Activated naive CD4-positive, alpha-beta T cell (primary cell): ENCODE measurements around the gene LPAR3.
"Not testable (repeated sequence)": the region's sequence is repeated elsewhere in the genome, so short reads cannot be mapped to it uniquely, and the experiment has no call there.

Source experiments
- DNase-seq, 4 experiments: peaks; one replicate each; lab custom pipeline; 2025; lab: John Stamatoyannopoulos, UW

Gene LPAR3

DNA sequence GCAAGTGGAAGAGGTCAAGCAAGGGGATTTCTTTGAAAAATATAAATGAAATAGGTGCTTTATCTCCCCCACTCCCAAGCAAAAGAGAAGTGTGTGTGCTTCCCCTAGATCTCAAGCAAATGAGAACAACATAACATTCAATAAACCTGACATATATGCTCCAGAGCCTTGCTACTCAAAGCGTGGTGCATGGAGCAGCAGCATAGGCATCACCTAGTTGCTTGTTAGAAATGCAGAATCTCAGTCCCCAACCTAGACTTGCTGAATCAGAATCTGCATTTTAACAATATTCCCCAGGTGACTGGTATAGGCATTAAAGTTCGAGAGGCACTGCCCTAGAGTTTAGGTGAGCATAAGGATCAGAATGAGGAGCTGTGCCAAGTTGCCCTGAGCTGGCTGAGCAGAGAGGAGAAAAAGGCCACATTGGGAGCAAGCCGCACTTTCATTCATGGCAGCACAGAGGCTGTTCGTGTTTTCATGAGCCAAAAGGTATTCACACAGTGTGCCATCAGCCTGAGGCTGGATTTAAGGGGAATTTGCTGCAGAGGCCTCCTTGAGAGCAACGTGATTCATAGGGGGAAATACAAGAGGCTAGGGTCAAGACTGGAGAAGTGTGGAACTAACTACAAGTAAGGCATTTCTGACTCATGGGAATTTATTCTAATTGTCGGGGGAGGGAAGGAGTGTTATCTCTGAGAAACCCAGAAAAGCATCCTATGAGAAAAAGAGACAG lies 14.3 kb upstream of the LPAR3 start:
- no peak for DNase-seq

DNA sequence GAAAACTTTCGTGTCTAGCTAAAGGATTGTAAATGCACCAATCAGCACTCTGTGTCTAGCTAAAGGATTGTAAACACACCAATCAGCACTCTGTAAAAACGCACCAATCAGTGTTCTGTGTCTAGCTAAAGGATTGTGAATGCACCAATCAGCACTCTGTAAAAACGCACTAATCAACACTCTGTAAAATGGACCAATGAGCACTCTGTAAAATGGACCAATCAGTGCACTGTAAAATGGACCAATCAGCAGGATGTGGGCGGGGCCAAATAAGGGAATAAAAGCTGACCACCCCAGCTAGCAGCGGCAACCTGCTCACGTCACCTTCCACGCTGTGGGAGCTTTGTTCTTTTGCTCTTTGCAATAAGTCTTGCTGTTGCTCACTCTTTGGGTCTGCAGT lies 9.7 kb upstream of the LPAR3 start:
- DNase-seq = not testable (repeated sequence)

DNA sequence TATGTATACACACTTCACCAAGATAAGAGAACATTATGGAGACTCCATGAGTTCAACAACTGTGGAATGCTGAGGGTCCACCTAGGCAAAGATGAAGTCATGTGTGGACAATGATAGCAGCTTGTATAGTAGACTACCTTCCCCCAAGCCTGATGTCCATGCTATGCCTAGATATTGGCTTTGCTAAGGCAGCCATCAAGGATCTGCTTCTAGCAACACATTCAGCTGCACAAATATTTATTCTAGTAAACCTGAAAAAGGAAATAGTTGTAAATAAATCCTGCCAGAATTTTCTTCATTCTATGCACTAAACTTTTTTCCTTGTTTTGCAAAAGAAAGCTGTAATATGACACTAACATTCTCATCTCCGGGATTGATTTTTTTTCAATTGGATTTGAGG lies 7.0 kb upstream of the LPAR3 start:
- no peak for DNase-seq

GRCh38 chr1:84896279-84896678 lies 3.3 kb upstream of the LPAR3 start:
- no peak for DNase-seq

DNA sequence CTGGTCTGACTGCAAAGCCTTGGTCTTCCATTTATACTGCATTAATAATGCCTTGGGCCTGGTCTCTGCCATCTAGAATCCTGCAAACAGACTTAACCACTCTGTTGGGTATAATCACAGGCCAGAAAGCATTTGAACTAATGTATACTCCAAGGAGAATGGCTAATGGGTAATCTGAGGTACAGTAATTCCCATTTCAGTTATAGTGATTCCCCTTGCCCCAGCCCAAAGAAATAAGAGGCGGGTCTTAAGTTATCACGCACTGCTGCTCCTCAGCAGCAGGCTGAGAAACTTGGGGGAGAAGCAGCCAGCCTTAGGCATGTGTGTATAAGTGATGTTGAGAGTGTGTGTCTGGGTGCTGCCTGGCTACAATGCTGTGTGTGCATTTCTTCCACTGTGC lies 2.4 kb downstream of the LPAR3 start:
- DNase-seq = no peak

DNA sequence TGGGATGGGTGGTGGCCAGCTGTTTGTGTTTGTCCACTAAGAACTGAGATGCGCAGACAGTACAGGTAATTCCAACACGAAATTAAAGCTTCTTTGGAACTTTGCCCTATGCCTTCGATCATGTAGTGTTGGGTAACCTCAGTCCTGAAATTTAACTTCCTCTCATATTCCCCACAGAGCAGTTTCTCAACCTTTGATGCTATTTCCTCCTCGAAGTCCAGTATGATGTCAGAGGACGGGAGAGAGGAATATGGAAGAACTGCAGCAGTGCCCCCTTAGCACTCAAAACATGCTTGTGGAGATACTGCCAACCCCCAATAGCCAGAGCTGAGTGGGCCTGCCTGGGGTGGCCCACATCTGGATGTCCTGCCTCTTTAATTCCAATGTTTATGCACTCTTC lies 3.6 kb downstream of the LPAR3 start:
- no peak for DNase-seq

DNA sequence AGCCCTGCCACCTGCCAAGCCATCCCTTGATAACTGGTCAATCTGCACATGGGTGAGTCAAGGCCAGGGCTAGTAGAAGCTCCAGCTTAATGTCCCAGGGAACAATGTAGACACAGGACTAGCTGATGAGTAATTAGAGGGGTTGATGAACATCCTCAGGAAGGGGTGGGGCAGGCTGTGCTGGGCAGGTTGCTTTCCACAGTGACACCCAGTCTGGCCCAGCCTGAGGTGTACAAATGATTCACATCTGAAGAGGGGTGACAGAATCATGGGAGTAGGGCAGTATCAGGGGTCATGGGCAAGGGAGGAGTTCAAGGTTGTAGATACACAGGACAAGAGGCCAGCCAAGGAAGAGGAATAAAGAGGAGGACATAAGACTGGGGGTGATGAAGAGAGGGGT lies 4.3 kb downstream of the LPAR3 start:
- DNase-seq = peak in 1 of 4 experiments; percentile 2

- no peak for DNase-seq
These were observed 5.6 kb downstream of the LPAR3 start for GRCh38 chr1:84887261-84887934.

DNA sequence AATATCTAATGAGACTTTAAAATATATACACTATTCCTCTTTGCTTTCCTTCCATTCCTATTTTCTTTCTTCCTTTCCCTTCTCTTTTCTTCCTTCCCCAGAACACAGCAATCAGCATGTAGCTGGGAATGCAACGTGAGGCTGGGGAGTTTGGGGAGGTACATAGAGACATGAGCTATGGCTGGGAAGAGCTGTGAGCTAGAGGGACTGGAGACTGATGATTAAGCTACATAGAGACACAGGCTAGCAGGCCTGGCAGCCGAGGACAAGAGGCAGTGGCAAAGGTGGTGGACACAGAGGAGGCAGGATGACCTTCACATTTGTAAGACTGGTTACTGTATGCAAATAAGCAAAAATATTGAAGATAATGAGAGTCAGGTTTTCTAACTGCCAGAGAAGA lies 7.5 kb downstream of the LPAR3 start:
- DNase-seq = no peak

DNA sequence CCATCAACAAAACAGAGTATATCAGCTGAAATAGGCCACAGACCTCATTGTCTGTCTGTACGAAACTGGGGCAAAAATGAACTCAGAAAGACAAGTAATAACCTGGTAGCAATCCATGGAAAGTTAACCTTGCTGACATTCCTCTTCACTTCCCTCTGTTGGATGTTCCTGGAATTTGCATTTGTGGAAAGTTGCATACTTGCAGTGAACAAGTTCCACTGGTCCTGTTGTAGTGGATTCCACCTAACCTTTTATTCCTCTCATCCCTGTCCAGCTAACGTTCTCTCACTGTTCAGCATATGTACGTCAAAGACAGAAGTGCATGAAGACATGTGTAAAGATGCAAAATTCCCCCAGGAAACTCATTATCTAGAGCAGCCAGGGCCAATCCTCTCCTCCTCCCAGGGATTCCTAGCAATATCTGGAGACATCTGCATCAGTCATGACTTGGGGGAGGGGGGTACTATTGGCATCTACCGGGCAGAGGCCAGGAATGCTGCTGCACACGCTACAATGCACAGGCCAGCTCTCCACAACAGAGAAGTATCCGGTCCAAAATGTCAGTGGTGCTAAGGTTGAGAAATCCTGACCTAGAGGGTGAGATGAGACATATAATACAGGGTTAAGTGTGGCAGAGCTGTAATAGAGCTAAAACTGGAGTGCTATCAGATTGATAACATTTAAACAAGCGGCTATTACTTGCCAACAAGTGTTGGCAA lies 8.2 kb downstream of the LPAR3 start:
- DNase-seq = no peak

DNA sequence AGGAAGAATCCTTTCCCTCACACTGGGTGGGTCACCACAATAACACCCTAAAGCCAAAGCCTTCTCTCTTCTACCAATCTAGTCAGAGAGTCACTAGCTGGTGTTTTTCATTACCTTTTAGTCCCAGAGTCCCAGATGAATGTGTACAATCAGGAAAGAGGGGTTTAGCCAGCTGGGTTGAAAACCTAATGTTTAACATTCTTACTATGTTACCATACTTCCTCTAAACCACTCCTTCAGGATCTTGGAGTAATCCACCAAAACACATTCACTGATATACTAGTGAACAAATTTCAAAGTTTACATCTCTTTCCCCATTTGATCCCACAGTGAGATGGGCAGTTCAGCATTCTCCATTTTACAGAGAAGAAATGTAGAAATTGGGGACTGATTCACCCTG lies 9.7 kb downstream of the LPAR3 start:
- no peak for DNase-seq

DNA sequence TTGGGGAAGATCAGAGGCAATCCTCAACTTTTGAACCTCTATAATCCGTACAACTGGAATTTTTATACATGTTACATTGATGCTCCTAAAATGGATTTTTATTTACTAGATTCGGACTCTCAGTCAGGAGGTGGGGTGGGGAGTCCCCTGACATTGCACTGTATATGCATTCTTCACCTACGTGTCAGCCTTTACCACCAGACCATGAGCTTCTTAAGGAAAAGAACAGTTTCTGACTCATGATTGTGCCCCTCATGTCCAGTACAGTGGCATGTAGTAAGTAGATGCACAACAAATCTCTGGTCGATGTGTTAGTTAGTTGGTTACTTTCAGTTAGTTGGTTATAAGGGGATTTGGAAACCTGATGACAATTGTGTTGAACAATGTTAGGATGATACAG lies 15.4 kb downstream of the LPAR3 start:
- no peak for DNase-seq

GRCh38 chr1:84876353-84876752 lies 16.7 kb downstream of the LPAR3 start:
- DNase-seq = no peak

DNA sequence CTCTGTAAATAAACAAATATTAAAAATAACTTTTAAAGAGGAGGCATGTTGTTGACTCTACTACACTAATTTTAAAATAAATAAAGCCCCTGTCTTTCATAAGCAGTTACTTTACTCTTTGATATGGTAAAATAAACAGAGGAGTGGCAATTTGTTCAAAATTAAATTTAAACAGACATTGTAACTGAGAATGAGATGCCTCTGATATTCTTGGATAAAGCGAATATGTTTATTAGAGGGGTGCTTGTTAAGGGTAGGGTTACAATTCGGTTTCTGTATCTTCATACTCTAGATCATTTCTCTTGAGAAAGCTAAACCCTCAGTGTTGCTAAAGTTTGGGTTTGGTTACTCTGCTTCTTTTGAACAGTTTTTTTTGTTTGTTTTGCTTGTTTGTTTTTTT lies 19.6 kb downstream of the LPAR3 start:
- DNase-seq = no peak

- no peak for DNase-seq
These were observed 20.2 kb downstream of the LPAR3 start for GRCh38 chr1:84872696-84873355.

DNA sequence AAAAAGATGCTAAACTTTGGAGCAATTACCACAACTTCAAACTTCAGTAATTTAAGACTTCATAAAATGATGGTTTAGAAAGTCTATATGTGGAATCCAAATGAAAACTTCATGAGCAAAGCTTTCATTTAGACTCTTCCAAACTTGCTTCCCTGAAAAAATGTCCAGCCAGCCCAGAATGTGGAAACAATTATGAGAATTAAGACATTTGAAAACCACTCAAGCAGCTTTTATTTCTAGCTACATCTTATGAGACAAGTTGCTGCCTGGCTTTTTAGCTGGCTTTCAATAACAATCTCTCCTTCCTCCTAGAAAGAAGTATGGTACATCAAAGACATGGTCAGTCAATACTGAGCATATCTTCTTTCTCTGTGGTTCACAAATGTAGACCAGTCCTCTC lies 21.8 kb downstream of the LPAR3 start:
- DNase-seq = no peak

DNA sequence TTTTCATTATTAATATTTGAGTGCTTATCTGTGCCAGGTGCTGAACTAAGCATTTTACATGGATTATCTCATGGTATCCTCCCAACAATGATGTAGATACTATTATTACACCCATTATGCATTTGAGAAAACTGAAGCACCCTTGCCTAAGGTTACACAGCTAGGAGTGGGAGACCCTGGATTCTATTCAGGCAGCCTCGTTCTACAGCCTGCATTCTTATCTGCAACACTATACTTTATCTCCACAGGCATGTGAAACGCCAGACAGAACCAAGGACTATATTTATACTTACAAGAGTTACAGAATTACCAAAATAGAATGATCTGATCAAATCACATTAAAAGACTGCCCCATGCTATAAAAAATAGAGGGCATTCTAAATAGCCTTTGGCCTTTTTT lies 22.4 kb downstream of the LPAR3 start:
- no peak for DNase-seq

DNA sequence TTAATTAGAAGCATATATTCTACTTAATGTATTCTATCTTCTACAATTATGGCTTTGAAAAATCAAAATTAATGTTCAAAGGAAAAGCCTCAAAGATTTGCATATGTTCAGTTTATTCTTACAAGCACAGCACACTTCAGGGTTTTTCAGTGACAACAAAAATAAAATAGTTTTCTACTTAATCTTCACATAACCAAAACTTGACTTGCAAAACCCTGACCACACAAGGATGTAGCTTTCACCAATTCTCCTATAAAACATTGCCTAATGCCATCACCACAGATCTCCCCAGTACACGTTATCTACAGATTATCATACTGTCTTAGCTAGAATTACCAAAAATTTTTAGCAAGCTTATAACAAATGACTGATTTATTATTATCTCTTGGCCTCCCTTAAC lies 23.3 kb downstream of the LPAR3 start:
- DNase-seq = no peak

- peak in 2 of 4 experiments; percentile 9 to 16 for DNase-seq
These were observed 30.2 kb downstream of the LPAR3 start for GRCh38 chr1:84862810-84863251.

DNA sequence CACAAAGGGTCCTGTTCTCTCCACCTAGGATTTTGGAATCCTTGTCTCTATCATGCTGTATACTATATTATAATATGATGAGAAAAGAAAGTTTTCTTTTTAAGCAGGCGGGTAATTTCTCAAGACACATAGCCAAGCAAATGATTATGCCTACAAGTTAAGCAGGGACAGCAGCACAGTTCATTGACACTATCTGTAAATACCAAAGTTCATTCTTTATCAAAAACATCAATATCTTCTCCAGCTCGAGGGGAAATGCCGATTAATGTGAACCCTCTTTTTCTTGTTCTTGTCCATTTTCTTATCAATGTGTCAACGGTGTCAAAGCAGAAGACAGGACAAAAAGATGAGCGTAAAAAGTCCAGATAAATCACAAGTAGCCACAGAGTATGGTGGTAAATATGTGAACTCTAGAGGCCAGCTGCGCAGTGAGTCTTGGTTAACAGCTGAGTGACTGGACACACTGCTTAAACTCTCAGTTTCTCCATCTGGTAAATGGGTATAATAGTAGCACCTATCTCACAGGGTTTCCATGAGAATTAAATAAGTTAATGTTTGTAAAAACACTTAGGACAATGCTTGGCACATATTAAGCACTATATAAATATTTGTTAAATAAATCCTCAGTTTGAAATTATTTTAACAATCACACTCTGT lies 30.9 kb downstream of the LPAR3 start:
- no peak for DNase-seq

GRCh38 chr1:84861516-84861915 lies 31.5 kb downstream of the LPAR3 start:
- no peak for DNase-seq

GRCh38 chr1:84859866-84860265 lies 33.1 kb downstream of the LPAR3 start:
- DNase-seq = no peak
